HCT116 (cell line): Measurements from ENCODE around the gene CMIP. TPM values are rescaled to one million over a fixed set of nuclear protein-coding genes. Genes with fewer than 3 reads are reported as not detected.

Source experiments
- ATAC-seq: fragments of 200-7000 bp; cut with Tn5 transposase; 2 replicates; pipeline ENCODE4 v1.9.1; 2020; ENCODE audit warnings: mild to moderate bottlenecking, moderate library complexity
- BruUV-seq: library from RNA; stranded (reverse); fragments of 400-500 nt; replicated peaks from 2 replicates; lab custom pipeline; 2021; lab: Mats Ljungman, UMichigan
- CTCF ChIA-PET: fragments of 300-600 bp; sonication (Branson Sonifier 250); formaldehyde crosslinking; loops from one replicate; lab custom pipeline; 2021; ENCODE audit warnings: antibody characterized with exemption; lab: Charles Lee
- POLR2A ChIA-PET: fragments of 300-600, 350-600 bp; sonication (Branson Sonifier 250); formaldehyde crosslinking; loops from one replicate; lab custom pipeline; 2021; ENCODE audit warnings: antibody characterized with exemption; lab: Charles Lee
- RAD21 ChIA-PET, 2 experiments: fragments of 300-600 bp; sonication (Branson Sonifier 250); formaldehyde crosslinking; loops; one replicate each; lab custom pipeline; 2023; ENCODE audit warnings: low total read pairs in 2 of 2; ENCODE audit not compliant: uncharacterized antibody in 2 of 2, unreplicated experiment in 2 of 2, low non-redundant PET in 1 of 2; lab: Charles Lee
- DNase-seq: peaks from one replicate; pipeline ENCODE4 v3.0.0-alpha.2; 2010; ENCODE audit warnings: low read depth, low spot score
- H2AFZ ChIP-seq: fragments of 200-600 bp; shearing (Covaris generic), sonication (generic); 2 replicates; pipeline ENCODE4 v1.6.1; 2017; ENCODE audit warnings: low read depth, mixed run types, mixed read lengths, antibody characterized with exemption, low read length; ENCODE audit not compliant: poor library complexity, severe bottlenecking
- H3K27ac ChIP-seq: 2 replicates; pipeline ENCODE4 v1.5.1; 2012; ENCODE audit warnings: low read depth, low read length
- H3K27me3 ChIP-seq: fragments of 200-600 bp; sonication (generic); 2 replicates; pipeline ENCODE4 v1.6.1; 2016; ENCODE audit warnings: mixed run types, low read length, mixed read lengths; ENCODE audit not compliant: insufficient read depth
- H3K36me3 ChIP-seq, 2 experiments: fragments of 200-500 bp in 1 of 2; fragments of 200-600 bp in 1 of 2; sonication (Bioruptor generic) in 1 of 2; sonication (generic) in 1 of 2; 2 replicates each; pipeline versions ENCODE4 v1.5.1 to v1.6.1; 2014 to 2016; ENCODE audit warnings: low read length in 2 of 2, inconsistent platforms in 1 of 2, mixed read lengths in 1 of 2, mixed run types in 1 of 2; ENCODE audit not compliant: insufficient read depth in 2 of 2, control insufficient read depth in 1 of 2
- H3K4me1 ChIP-seq, 2 experiments: fragments of 200-600 bp in 1 of 2; sonication (generic) in 1 of 2; 2 replicates each; pipeline versions ENCODE4 v1.5.1 to v1.6.1; 2012 to 2017; ENCODE audit warnings: low read length in 2 of 2, inconsistent platforms in 1 of 2, mild to moderate bottlenecking in 1 of 2, mixed read lengths in 1 of 2, mixed run types in 1 of 2, moderate library complexity in 1 of 2; ENCODE audit not compliant: insufficient read depth in 2 of 2, control insufficient read depth in 1 of 2
- H3K4me2 ChIP-seq: fragments of 200-600 bp; sonication (generic); 2 replicates; pipeline ENCODE4 v1.6.1; 2017; ENCODE audit warnings: mixed run types, low read length, mixed read lengths
- H3K4me3 ChIP-seq, 2 experiments: fragments of 200-600 bp in 1 of 2; sonication (generic) in 1 of 2; replicated peaks in 1 of 2; 2 replicates each; pipeline ENCODE4 v1.5.1; 2011 to 2016; ENCODE audit warnings: low read length in 2 of 2, control low read depth in 1 of 2, low read depth in 1 of 2, mild to moderate bottlenecking in 1 of 2, mixed read lengths in 1 of 2, mixed run types in 1 of 2
- H3K79me2 ChIP-seq: fragments of 200-600 bp; sonication (generic); 2 replicates; pipeline ENCODE4 v1.6.1; 2017; ENCODE audit warnings: mild to moderate bottlenecking, mixed run types, low read length, moderate library complexity, mixed read lengths; ENCODE audit not compliant: insufficient read depth
- H3K9ac ChIP-seq: fragments of 200-600 bp; sonication (generic); 2 replicates; pipeline ENCODE4 v1.6.1; 2016; ENCODE audit warnings: low read length, mixed read lengths
- H3K9me2 ChIP-seq: fragments of 200-600 bp; sonication (generic), shearing (Covaris generic); 2 replicates; pipeline ENCODE4 v1.6.1; 2017; ENCODE audit warnings: mixed run types, mild to moderate bottlenecking, moderate library complexity; ENCODE audit not compliant: insufficient read depth
- H3K9me3 ChIP-seq, 2 experiments: fragments of 200-500 bp in 1 of 2; fragments of 200-600 bp in 1 of 2; sonication (Bioruptor generic) in 1 of 2; sonication (generic) in 1 of 2; 2 replicates each; pipeline ENCODE4 v1.6.1; 2014 to 2017; ENCODE audit warnings: low read length in 2 of 2, mixed read lengths in 2 of 2, inconsistent platforms in 1 of 2, low read depth in 1 of 2, mild to moderate bottlenecking in 1 of 2, mixed run types in 1 of 2, moderate library complexity in 1 of 2; ENCODE audit not compliant: control insufficient read depth in 1 of 2, insufficient read depth in 1 of 2
- H4K20me1 ChIP-seq: fragments of 200-600 bp; sonication (generic), shearing (Covaris generic); 2 replicates; pipeline ENCODE4 v1.6.1; 2017; ENCODE audit warnings: mixed run types, mild to moderate bottlenecking, moderate library complexity; ENCODE audit not compliant: insufficient read depth
- CEBPB ChIP-seq: IDR thresholded peaks from 2 replicates; pipeline ENCODE4 v1.6.1; 2012; ENCODE audit warnings: low read depth
- CTCF ChIP-seq, 3 experiments: fragments of 200-600 bp in 1 of 3; sonication (generic) in 1 of 3; IDR thresholded peaks in 2 of 3; conservative IDR thresholded peaks in 1 of 3; 2 replicates each; pipeline ENCODE4 v1.5.1; 2012 to 2017; ENCODE audit warnings: low read depth in 2 of 3, low read length in 2 of 3, antibody characterized with exemption in 1 of 3, borderline replicate concordance in 1 of 3, control low read depth in 1 of 3, mild to moderate bottlenecking in 1 of 3, mixed read lengths in 1 of 3, mixed run types in 1 of 3, moderate library complexity in 1 of 3; ENCODE audit not compliant: insufficient read depth in 1 of 3
- EGR1 ChIP-seq: IDR thresholded peaks from 2 replicates; pipeline ENCODE4 v1.6.1; 2012; ENCODE audit warnings: low read depth
- ELF1 ChIP-seq: IDR thresholded peaks from 2 replicates; pipeline ENCODE4 v1.6.1; 2012; ENCODE audit warnings: low read depth, borderline replicate concordance
- EZH2 ChIP-seq: fragments of 200-600 bp; sonication (generic); IDR thresholded peaks from 2 replicates; pipeline ENCODE4 v1.6.1; 2017; ENCODE audit warnings: antibody characterized with exemption, mixed run types
- EZH2phosphoT487 ChIP-seq: fragments of 200-600 bp; IDR thresholded peaks from 2 replicates; pipeline ENCODE4 v1.6.1; 2018; ENCODE audit warnings: antibody characterized with exemption, borderline replicate concordance
- FOSL1 ChIP-seq: IDR thresholded peaks from 2 replicates; pipeline ENCODE4 v1.6.1; 2012; ENCODE audit warnings: low read depth
- JUND ChIP-seq: IDR thresholded peaks from 2 replicates; pipeline ENCODE4 v1.6.1; 2012
- SP1 ChIP-seq: IDR thresholded peaks from 2 replicates; pipeline ENCODE4 v1.6.1; 2012; ENCODE audit warnings: low read depth
- SRF ChIP-seq: IDR thresholded peaks from 2 replicates; pipeline ENCODE4 v1.6.1; 2012; ENCODE audit warnings: low read depth
- ZBTB33 ChIP-seq: IDR thresholded peaks from 2 replicates; pipeline ENCODE4 v1.6.1; 2011; ENCODE audit warnings: mild to moderate bottlenecking, low read length, moderate library complexity; ENCODE audit not compliant: insufficient replicate concordance; ENCODE audit errors: extremely low read depth
- ZFX ChIP-seq: fragments of 450-650 bp; IDR thresholded peaks from 2 replicates; pipeline ENCODE4 v1.6.1; 2017
- ZNF274 ChIP-seq: fragments of 200-500 bp; sonication (Bioruptor generic); IDR thresholded peaks from 2 replicates; pipeline ENCODE4 v1.6.1; 2014; ENCODE audit warnings: mild to moderate bottlenecking, low read depth, low read length, inconsistent platforms
- intact Hi-C: fragments of 100-400 bp; cut with micrococcal nuclease; formaldehyde crosslinking; loops from 2 replicates; pipeline ENCODE4 v1.10.0; 2022
- total RNA-seq: library from RNA; stranded (reverse); gene quantifications from one replicate; pipeline ENCODE4 v1.2.1, GENCODE V29; 2021; ENCODE audit not compliant: unreplicated experiment

The CMIP gene
- total RNA-seq, 1 experiment from 2014 or later, result 64.6 TPM

GRCh38 chr16:81526935-81527334, 82.3 kb downstream of the CMIP start:
- Histone ChIP-seq H3K4me1 (peaks cover 62 to 95% of the 10 kb centered on the region in 2 experiments), H4K20me1 (no peaks in the 10 kb centered on the region; the same call in 1 of the 2 replicates), H3K4me2 (peak overlapping the region; percentile 45), H2AFZ (no peak overlapping the region), H3K27ac (peak overlapping the region; percentile 7; the same call in 1 of the 2 replicates), H3K4me3 (no peak overlapping the region), H3K79me2 (peaks cover 96% of the 10 kb centered on the region), H3K9me2 (no peaks in the 10 kb centered on the region), H3K9me3 (no peaks in the 10 kb centered on the region), H3K9ac (peak overlapping the region; percentile 30), H3K27me3 (no peaks in the 10 kb centered on the region), H3K36me3 (no peaks in the 10 kb centered on the region)
- CTCF ChIA-PET, result no interaction called here
- BruUV-seq, result no TSS peak
- DNase-seq (no peak), ATAC-seq (no peak)
- POLR2A ChIA-PET, result no interaction called here
- TF ChIP-seq EZH2 (no peak), CEBPB (no peak), SRF (no peak), SP1 (no peak)
- RAD21 ChIA-PET, result no interaction called here
- intact Hi-C loops, result no loop called here

- DNase-seq (no peak), ATAC-seq (no peak)
- Histone ChIP-seq H3K79me2 (peaks cover 96% of the 10 kb centered on the region), H3K9me2 (no peaks in the 10 kb centered on the region), H3K4me3 (no peak overlapping the region), H4K20me1 (no peaks in the 10 kb centered on the region; the same call in 1 of the 2 replicates), H3K9ac (no peak overlapping the region), H3K4me1 (peaks cover 55 to 95% of the 10 kb centered on the region in 2 experiments), H3K9me3 (no peaks in the 10 kb centered on the region), H3K4me2 (peak overlapping the region; percentile 45), H3K27me3 (no peaks in the 10 kb centered on the region), H3K36me3 (no peaks in the 10 kb centered on the region), H2AFZ (no peak overlapping the region), H3K27ac (no peak overlapping the region)
- intact Hi-C loops, result no loop called here
- ChIA-PET RAD21 (no interaction called here), POLR2A (no interaction called here), CTCF (interaction anchor here (0.8 kb wide), 1 partner anchor 71 kb away, joined by 3 read pairs; no protein-coding TSS in a partner anchor)
- BruUV-seq, result no TSS peak
- TF ChIP-seq SRF (no peak), JUND (no peak), EZH2phosphoT487 (no peak), EGR1 (no peak), EZH2 (no peak), CTCF (IDR thresholded peaks at IDR 0.05 in 2 of 3, conservative IDR thresholded peaks at IDR 0.05 in 1 of 3; ENCODE audit: borderline replicate concordance in 1 of 3, insufficient read depth in 1 of 3, low read depth in 2 of 3, low read length in 2 of 3) (no peak), ZFX (no peak), ELF1 (no peak), FOSL1 (no peak), ZBTB33 (no peak), ZNF274 (no peak)
Measured at GRCh38 chr16:81527477-81528178, 83.0 kb downstream of the CMIP start.
